ENCODE data around the gene DGKB.

- TF ChIP-seq POLR2AphosphoS5 (IDR thresholded peaks at IDR 0.05; ENCODE audit: low read depth, low read length) (no peak), SIN3A (IDR thresholded peaks at IDR 0.05; ENCODE audit: borderline replicate concordance, insufficient read depth, low read depth, low read length) (no peak), REST (IDR thresholded peaks at IDR 0.05; ENCODE audit: insufficient read depth in 1 of 2, low read depth in 2 of 2, low read length in 1 of 2) (no peak)
- TF ChIP-seq, protein P1, sequence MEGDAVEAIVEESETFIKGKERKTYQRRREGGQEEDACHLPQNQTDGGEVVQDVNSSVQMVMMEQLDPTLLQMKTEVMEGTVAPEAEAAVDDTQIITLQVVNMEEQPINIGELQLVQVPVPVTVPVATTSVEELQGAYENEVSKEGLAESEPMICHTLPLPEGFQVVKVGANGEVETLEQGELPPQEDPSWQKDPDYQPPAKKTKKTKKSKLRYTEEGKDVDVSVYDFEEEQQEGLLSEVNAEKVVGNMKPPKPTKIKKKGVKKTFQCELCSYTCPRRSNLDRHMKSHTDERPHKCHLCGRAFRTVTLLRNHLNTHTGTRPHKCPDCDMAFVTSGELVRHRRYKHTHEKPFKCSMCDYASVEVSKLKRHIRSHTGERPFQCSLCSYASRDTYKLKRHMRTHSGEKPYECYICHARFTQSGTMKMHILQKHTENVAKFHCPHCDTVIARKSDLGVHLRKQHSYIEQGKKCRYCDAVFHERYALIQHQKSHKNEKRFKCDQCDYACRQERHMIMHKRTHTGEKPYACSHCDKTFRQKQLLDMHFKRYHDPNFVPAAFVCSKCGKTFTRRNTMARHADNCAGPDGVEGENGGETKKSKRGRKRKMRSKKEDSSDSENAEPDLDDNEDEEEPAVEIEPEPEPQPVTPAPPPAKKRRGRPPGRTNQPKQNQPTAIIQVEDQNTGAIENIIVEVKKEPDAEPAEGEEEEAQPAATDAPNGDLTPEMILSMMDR (IDR thresholded peaks at IDR 0.05), result no peak
Observed at GRCh38 chr7:14835384-14835783, 67.2 kb downstream of the DGKB start.
